ENCODE measurements around the gene COMTD1.

GRCh38 chr10:75269605-75270004 is 33.8 kb upstream of the COMTD1 start:
- TF ChIP-seq CTCF (IDR thresholded peaks at IDR 0.05; ENCODE audit: low read length): no peak
- no peak for TF ChIP-seq EZH2 (IDR thresholded peaks at IDR 0.05; ENCODE audit: borderline replicate concordance, low read length)
